ENCODE data around the gene ABCA3. TPM values are rescaled to one million over a fixed set of nuclear protein-coding genes. Genes with fewer than 3 reads are reported as not detected.

The ABCA3 gene
- total and polyA plus RNA-seq, 2 donors from 2014 or later = 5.5 to 35.5 TPM

DNA sequence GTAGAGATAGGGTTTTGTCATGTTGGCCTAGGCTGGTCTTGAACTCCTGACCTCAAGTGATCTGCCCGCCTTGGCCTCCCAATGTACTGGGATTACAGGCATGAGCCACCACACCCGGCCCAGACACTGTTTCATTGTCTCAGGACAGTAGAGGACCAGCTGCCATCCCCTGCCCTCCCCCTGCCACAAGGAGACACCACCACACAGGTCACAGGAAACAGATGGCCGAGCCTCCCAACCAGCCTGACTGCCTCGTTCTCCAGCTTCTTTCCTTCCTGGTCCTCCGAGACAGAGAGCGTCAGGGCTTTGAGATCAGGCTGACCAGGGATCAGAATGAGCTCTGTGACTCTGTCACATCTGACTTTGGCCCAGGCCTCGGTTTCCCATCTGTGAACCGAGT, 51.8 kb downstream of the ABCA3 start:
- no peak overlapping the region for H3K9ac ChIP-seq (ENCODE audit: low read length in 3 of 3)
- no peak for DNase-seq
- intact Hi-C loops (cut with DNase I) = no loop called here
- H3K27ac ChIP-seq (ENCODE audit: low read depth in 2 of 2, low read length in 2 of 2) = no peak overlapping the region
- FAIRE-seq = no peak
- H3K4me3 ChIP-seq (ENCODE audit: low read length in 3 of 3) = no peak overlapping the region
- H3K36me3 ChIP-seq (ENCODE audit: control insufficient read depth in 2 of 3, insufficient read depth in 3 of 3, low read length in 3 of 3) = no peaks in the 10 kb centered on the region
- no peaks in the 10 kb centered on the region for H3K4me1 ChIP-seq (ENCODE audit: control insufficient read depth in 2 of 3, insufficient read depth in 2 of 3, low read depth in 1 of 3, low read length in 3 of 3)
- no peaks in the 10 kb centered on the region for H3K27me3 ChIP-seq (ENCODE audit: control insufficient read depth, insufficient read depth, low read length)
- TF ChIP-seq, protein P1, sequence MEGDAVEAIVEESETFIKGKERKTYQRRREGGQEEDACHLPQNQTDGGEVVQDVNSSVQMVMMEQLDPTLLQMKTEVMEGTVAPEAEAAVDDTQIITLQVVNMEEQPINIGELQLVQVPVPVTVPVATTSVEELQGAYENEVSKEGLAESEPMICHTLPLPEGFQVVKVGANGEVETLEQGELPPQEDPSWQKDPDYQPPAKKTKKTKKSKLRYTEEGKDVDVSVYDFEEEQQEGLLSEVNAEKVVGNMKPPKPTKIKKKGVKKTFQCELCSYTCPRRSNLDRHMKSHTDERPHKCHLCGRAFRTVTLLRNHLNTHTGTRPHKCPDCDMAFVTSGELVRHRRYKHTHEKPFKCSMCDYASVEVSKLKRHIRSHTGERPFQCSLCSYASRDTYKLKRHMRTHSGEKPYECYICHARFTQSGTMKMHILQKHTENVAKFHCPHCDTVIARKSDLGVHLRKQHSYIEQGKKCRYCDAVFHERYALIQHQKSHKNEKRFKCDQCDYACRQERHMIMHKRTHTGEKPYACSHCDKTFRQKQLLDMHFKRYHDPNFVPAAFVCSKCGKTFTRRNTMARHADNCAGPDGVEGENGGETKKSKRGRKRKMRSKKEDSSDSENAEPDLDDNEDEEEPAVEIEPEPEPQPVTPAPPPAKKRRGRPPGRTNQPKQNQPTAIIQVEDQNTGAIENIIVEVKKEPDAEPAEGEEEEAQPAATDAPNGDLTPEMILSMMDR (IDR thresholded peaks at IDR 0.05; ENCODE audit: borderline replicate concordance, extremely low read depth, insufficient read depth) = no peak
- no peaks in the 10 kb centered on the region for H3K9me3 ChIP-seq (ENCODE audit: control insufficient read depth in 2 of 3, insufficient read depth in 1 of 3, low read length in 3 of 3)

DNA sequence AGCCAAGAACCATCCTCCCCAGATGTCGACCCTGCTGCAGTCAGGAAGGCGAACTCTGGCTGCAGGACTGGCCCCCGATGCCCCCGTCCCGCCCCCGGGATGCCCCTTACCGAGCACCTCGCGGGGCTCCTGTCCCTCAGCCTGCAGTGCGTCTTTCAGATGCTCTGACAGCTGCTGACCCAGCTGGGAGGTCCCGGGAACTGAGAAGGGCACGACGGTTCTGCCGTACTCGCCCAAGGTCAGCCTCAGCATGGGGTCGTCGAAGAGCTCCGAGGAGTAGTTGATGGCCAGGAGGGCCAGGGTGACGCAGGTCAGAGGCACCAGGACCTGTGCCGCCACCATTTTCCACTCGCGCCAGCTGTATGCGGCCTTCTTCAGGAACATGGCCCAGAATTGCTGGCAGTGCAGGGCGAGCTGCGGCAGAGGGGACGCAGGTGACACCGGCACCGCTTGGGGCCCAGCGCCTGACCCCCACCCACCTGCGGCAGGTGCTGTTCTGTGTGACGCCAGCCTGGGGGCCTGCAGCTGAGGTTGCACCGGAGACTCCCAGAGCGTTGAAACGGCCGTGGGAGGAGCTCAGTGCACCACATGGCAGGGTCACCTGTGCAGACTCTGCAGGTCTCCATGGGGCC, 52.5 kb downstream of the ABCA3 start:
- no peaks in the 10 kb centered on the region for H3K9me3 ChIP-seq (ENCODE audit: control insufficient read depth in 2 of 3, insufficient read depth in 1 of 3, low read length in 3 of 3)
- H3K36me3 ChIP-seq (ENCODE audit: control insufficient read depth in 2 of 3, insufficient read depth in 3 of 3, low read length in 3 of 3) = no peaks in the 10 kb centered on the region
- H3K4me1 ChIP-seq (ENCODE audit: control insufficient read depth in 2 of 3, insufficient read depth in 2 of 3, low read depth in 1 of 3, low read length in 3 of 3) = no peaks in the 10 kb centered on the region
- DNase-seq (peak in 1 of 5 donors; percentile 61), FAIRE-seq (no peak)
- H3K27ac ChIP-seq (ENCODE audit: low read depth in 2 of 2, low read length in 2 of 2) = no peak overlapping the region
- H3K4me3 ChIP-seq (ENCODE audit: low read length in 3 of 3) = no peak overlapping the region
- TF ChIP-seq, protein P1 (IDR thresholded peaks at IDR 0.05; ENCODE audit: borderline replicate concordance, extremely low read depth, insufficient read depth) = no peak
- no peak overlapping the region for H3K9ac ChIP-seq (ENCODE audit: low read length in 3 of 3)
- no peaks in the 10 kb centered on the region for H3K27me3 ChIP-seq (ENCODE audit: control insufficient read depth, insufficient read depth, low read length)
- intact Hi-C loops (cut with DNase I) = no loop called here

DNA sequence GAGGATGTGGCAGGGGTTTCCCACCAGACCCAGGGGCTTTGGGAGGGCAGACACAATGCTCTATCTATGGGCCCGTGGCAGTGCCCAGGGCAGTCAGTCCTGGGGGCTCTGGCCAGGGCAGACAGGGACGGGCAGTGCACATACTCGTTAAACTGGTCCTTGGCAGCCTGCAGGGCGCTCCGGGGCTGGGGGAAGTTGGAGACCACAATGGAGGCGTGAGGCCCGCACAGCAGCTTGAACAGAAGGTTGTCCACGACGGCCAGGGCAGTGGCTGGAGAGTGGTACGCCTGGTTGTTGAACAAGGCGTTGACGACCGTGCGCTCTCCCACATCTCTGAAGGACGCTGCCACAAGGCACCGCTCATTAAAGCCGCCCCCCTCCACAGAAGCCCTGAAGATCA, 54.0 kb downstream of the ABCA3 start:
- Histone ChIP-seq H3K4me3 (ENCODE audit: low read length in 3 of 3) (no peak overlapping the region), H3K9me3 (ENCODE audit: control insufficient read depth in 2 of 3, insufficient read depth in 1 of 3, low read length in 3 of 3) (no peaks in the 10 kb centered on the region), H3K36me3 (ENCODE audit: control insufficient read depth in 2 of 3, insufficient read depth in 3 of 3, low read length in 3 of 3) (no peaks in the 10 kb centered on the region), H3K27ac (ENCODE audit: low read depth in 2 of 2, low read length in 2 of 2) (no peak overlapping the region), H3K9ac (ENCODE audit: low read length in 3 of 3) (no peak overlapping the region), H3K27me3 (ENCODE audit: control insufficient read depth, insufficient read depth, low read length) (no peaks in the 10 kb centered on the region), H3K4me1 (ENCODE audit: control insufficient read depth in 2 of 3, insufficient read depth in 2 of 3, low read depth in 1 of 3, low read length in 3 of 3) (no peaks in the 10 kb centered on the region)
- DNase-seq (peak in 1 of 5 donors; percentile 75), FAIRE-seq (no peak)
- TF ChIP-seq, protein P1 (IDR thresholded peaks at IDR 0.05; ENCODE audit: borderline replicate concordance, extremely low read depth, insufficient read depth) = no peak
- intact Hi-C loops (cut with DNase I) = no loop called here

DNA sequence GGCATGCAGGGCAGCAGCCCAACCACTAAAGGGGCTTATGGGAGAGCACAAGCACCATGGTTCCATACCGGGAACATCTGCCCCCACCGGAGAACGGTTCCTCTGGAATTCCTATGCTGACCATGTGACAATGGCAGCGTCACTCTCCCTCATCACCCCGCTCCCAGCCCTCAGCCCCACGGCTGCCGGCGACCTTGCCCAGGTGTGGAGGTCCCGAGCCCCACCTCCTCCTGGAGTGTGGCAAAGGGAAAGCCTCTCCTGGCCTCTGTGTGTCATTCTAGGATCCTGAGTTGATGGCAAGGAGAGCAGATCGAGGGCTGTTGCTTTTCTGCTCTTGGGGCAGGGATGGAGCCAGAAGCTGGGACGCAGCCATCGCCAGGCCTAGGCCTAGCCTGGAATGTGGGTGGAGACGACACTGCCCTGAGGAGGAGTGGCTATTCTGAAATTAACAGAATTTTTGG, 54.8 kb downstream of the ABCA3 start:
- FAIRE-seq (no peak), DNase-seq (peak in 1 of 5 donors; percentile 55)
- H3K9me3 ChIP-seq (ENCODE audit: control insufficient read depth in 2 of 3, insufficient read depth in 1 of 3, low read length in 3 of 3) = no peaks in the 10 kb centered on the region
- H3K27ac ChIP-seq (ENCODE audit: low read depth in 2 of 2, low read length in 2 of 2) = no peak overlapping the region
- no peak overlapping the region for H3K9ac ChIP-seq (ENCODE audit: low read length in 3 of 3)
- H3K4me3 ChIP-seq (ENCODE audit: low read length in 3 of 3) = no peak overlapping the region
- H3K4me1 ChIP-seq (ENCODE audit: control insufficient read depth in 2 of 3, insufficient read depth in 2 of 3, low read depth in 1 of 3, low read length in 3 of 3) = no peaks in the 10 kb centered on the region
- no peaks in the 10 kb centered on the region for H3K36me3 ChIP-seq (ENCODE audit: control insufficient read depth in 2 of 3, insufficient read depth in 3 of 3, low read length in 3 of 3)
- intact Hi-C loops (cut with DNase I) = no loop called here
- no peaks in the 10 kb centered on the region for H3K27me3 ChIP-seq (ENCODE audit: control insufficient read depth, insufficient read depth, low read length)
- TF ChIP-seq, protein P1 (IDR thresholded peaks at IDR 0.05; ENCODE audit: borderline replicate concordance, extremely low read depth, insufficient read depth) = no peak
